Measurements from ENCODE around the gene ORMDL3.

ORMDL3 gene

DNA sequence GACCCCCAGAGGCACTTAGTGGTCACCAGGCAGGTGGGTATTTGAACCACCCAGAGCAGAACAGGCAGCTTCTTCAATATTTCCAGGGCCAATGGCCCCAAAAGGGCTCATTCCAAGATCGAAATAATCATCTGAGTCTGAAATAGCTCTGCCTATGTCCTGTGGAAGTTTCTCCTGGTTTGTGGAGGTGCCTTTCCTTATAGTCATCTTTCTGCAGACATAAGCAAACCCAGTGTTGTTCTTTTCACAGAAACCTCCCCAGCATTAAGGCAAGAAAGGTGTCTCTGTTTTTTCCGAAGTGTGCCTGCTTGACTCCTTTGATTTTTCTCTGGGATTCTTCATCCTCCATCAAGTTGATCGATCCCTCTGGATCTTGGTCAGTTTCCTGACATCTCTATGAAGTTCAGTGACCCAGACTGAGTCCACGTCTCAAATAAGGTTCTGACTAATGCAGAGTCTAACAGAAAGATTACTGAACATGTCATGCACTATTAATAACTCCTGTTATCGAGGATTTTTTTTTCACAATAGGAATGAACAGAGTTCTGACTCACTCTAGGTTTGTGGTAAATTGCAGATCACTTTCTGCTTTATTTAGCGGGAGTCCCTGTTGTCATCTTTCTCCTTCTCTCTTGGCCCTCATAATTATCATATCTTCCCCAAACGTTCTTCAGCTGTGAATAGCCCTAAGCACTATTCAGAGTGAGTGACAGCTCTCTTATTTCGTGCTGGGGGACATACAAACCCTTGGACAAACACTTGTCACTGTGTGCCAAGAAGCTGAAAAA is 1.7 kb upstream of the ORMDL3 start (continued):
- TF ChIP-seq, protein P1, sequence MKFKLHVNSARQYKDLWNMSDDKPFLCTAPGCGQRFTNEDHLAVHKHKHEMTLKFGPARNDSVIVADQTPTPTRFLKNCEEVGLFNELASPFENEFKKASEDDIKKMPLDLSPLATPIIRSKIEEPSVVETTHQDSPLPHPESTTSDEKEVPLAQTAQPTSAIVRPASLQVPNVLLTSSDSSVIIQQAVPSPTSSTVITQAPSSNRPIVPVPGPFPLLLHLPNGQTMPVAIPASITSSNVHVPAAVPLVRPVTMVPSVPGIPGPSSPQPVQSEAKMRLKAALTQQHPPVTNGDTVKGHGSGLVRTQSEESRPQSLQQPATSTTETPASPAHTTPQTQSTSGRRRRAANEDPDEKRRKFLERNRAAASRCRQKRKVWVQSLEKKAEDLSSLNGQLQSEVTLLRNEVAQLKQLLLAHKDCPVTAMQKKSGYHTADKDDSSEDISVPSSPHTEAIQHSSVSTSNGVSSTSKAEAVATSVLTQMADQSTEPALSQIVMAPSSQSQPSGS (tag by site-specific recombination; IDR thresholded peaks at IDR 0.05; ENCODE audit: low read depth), result peak; percentile 47; the same call in 1 of the 2 replicates
- TF ChIP-seq, protein P2, sequence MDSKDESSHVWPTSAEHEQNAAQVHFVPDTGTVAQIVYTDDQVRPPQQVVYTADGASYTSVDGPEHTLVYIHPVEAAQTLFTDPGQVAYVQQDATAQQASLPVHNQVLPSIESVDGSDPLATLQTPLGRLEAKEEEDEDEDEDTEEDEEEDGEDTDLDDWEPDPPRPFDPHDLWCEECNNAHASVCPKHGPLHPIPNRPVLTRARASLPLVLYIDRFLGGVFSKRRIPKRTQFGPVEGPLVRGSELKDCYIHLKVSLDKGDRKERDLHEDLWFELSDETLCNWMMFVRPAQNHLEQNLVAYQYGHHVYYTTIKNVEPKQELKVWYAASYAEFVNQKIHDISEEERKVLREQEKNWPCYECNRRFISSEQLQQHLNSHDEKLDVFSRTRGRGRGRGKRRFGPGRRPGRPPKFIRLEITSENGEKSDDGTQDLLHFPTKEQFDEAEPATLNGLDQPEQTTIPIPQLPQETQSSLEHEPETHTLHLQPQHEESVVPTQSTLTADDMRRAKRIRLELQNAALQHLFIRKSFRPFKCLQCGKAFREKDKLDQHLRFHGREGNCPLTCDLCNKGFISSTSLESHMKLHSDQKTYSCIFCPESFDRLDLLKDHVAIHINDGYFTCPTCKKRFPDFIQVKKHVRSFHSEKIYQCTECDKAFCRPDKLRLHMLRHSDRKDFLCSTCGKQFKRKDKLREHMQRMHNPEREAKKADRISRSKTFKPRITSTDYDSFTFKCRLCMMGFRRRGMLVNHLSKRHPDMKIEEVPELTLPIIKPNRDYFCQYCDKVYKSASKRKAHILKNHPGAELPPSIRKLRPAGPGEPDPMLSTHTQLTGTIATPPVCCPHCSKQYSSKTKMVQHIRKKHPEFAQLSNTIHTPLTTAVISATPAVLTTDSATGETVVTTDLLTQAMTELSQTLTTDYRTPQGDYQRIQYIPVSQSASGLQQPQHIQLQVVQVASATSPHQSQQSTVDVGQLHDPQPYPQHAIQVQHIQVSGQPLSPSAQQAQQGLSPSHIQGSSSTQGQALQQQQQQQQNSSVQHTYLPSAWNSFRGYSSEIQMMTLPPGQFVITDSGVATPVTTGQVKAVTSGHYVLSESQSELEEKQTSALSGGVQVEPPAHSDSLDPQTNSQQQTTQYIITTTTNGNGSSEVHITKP (tag by site-specific recombination; IDR thresholded peaks at IDR 0.05), result no peak; the same call in 1 of the 2 replicates
- TF ChIP-seq ZNF555 (tag by site-specific recombination; conservative IDR thresholded peaks at IDR 0.05) (no peak), ZNF366 (tag by site-specific recombination; conservative IDR thresholded peaks at IDR 0.05) (peak; percentile 88), ZBTB17 (tag by site-specific recombination; IDR thresholded peaks at IDR 0.05) (peak; percentile 37), ZNF146 (tag by site-specific recombination; IDR thresholded peaks at IDR 0.05) (no peak), ZNF629 (tag by site-specific recombination; IDR thresholded peaks at IDR 0.05) (peak; percentile 94)

GRCh38 chr17:39927929-39928857 is 792 bp upstream of the ORMDL3 start:
- H3K4me1 ChIP-seq (ENCODE audit: control insufficient read depth, insufficient read depth, low read length), result peaks cover 18% of the 10 kb centered on the region
- H3K36me3 ChIP-seq (ENCODE audit: control insufficient read depth in 2 of 2, insufficient read depth in 1 of 2, low read length in 2 of 2), result peaks cover 2 to 11% of the 10 kb centered on the region in 2 experiments; a peak in 1 of 3 replicates
- POLR2A ChIA-PET, result interaction anchor here (0.7 to 2.2 kb wide), 9 partner anchors 10 to 158 kb away, joined by 3 to 14 read pairs (median 3); partner anchors contain the start of genes GSDMB and PSMD3
- CTCF ChIA-PET, result interaction anchor here (0.7 to 3.1 kb wide), 5 partner anchors 12 to 305 kb away, joined by 5 to 16 read pairs (median 6); partner anchors contain the start of gene PSMD3
- H3K9me3 ChIP-seq (ENCODE audit: control insufficient read depth, insufficient read depth, low read depth, low read length), result no peaks in the 10 kb centered on the region
- peak overlapping the region; percentile 92 for H3K4me3 ChIP-seq (ENCODE audit: low read depth, low read length)
- H3K27ac ChIP-seq (ENCODE audit: extremely low read depth, low read depth, low read length), result peak overlapping the region; percentile 84
- no peak for TF ChIP-seq ZNF362 (tag by site-specific recombination; IDR thresholded peaks at IDR 0.05)
- no peak for TF ChIP-seq ZNF10 (tag by site-specific recombination; IDR thresholded peaks at IDR 0.05)
- TF ChIP-seq ZNF785 (tag by site-specific recombination; IDR thresholded peaks at IDR 0.05), result 0 out of 2 replicates have a peak, but pooled peaks have one; percentile 3
- no peak for TF ChIP-seq ZNF621 (tag by site-specific recombination; IDR thresholded peaks at IDR 0.05)
- no peak for TF ChIP-seq SP7 (tag by site-specific recombination; IDR thresholded peaks at IDR 0.05)
- TF ChIP-seq ZNF843 (tag by site-specific recombination; IDR thresholded peaks at IDR 0.05), result no peak
- no peak for TF ChIP-seq ZNF112 (tag by site-specific recombination; IDR thresholded peaks at IDR 0.05)
- no peak for TF ChIP-seq ZNF341 (tag by site-specific recombination; IDR thresholded peaks at IDR 0.05; ENCODE audit: low read depth)
- TF ChIP-seq ZNF629 (tag by site-specific recombination; IDR thresholded peaks at IDR 0.05), result peak; percentile 24
- TF ChIP-seq ZNF48 (tag by site-specific recombination; IDR thresholded peaks at IDR 0.05), result no peak
- TF ChIP-seq ZNF660 (tag by site-specific recombination; IDR thresholded peaks at IDR 0.05), result no peak
- TF ChIP-seq ZNF580 (tag by site-specific recombination; IDR thresholded peaks at IDR 0.05), result 0 out of 2 replicates have a peak, but pooled peaks have one; percentile 7
- 0 out of 2 replicates have a peak, but pooled peaks have one; percentile 11 for TF ChIP-seq ZFP37 (tag by site-specific recombination; IDR thresholded peaks at IDR 0.05)
- TF ChIP-seq, protein P1 (tag by site-specific recombination; IDR thresholded peaks at IDR 0.05; ENCODE audit: low read depth), result peak; percentile 68; the same call in 1 of the 2 replicates
- TF ChIP-seq ZNF571 (tag by site-specific recombination; IDR thresholded peaks at IDR 0.05), result no peak
- peak; percentile 77 for TF ChIP-seq ZNF335 (tag by site-specific recombination; conservative IDR thresholded peaks at IDR 0.05)
- no peak for TF ChIP-seq ZNF274 (IDR thresholded peaks at IDR 0.05; ENCODE audit: low read length)
- no peak for TF ChIP-seq ZNF274 (tag by site-specific recombination; IDR thresholded peaks at IDR 0.05; ENCODE audit: borderline replicate concordance)
- 0 out of 2 replicates have a peak, but pooled peaks have one; percentile 6 for TF ChIP-seq ZBTB21 (tag by site-specific recombination; IDR thresholded peaks at IDR 0.05)
